ENCODE data around the gene CLIC6.

GRCh38 chr21:34639250-34639649 lies 29.5 kb upstream of the CLIC6 start:
- TF ChIP-seq MAZ (IDR thresholded peaks at IDR 0.05; ENCODE audit: borderline replicate concordance, low read depth, low read length) (no peak), SMC3 (IDR thresholded peaks at IDR 0.05; ENCODE audit: low read depth, low read length) (no peak), CEBPB (IDR thresholded peaks at IDR 0.05; ENCODE audit: low read depth, low read length) (no peak), FOS (IDR thresholded peaks at IDR 0.05; ENCODE audit: low read depth, low read length) (no peak), POLR2A (IDR thresholded peaks at IDR 0.05; ENCODE audit: low read depth, low read length) (no peak), CHD1 (IDR thresholded peaks at IDR 0.05; ENCODE audit: low read depth, low read length) (no peak), ELK1 (IDR thresholded peaks at IDR 0.05; ENCODE audit: borderline replicate concordance, low read depth, low read length) (no peak), RCOR1 (IDR thresholded peaks at IDR 0.05; ENCODE audit: insufficient replicate concordance, low read length) (no peak), MXI1 (IDR thresholded peaks at IDR 0.05; ENCODE audit: borderline replicate concordance, low read depth, low read length) (no peak), RAD21 (IDR thresholded peaks at IDR 0.05; ENCODE audit: low read length) (no peak), USF2 (IDR thresholded peaks at IDR 0.05; ENCODE audit: low read depth, low read length) (no peak), MAFK (IDR thresholded peaks at IDR 0.05; ENCODE audit: low read depth, low read length) (no peak)
- TF ChIP-seq, protein P1, sequence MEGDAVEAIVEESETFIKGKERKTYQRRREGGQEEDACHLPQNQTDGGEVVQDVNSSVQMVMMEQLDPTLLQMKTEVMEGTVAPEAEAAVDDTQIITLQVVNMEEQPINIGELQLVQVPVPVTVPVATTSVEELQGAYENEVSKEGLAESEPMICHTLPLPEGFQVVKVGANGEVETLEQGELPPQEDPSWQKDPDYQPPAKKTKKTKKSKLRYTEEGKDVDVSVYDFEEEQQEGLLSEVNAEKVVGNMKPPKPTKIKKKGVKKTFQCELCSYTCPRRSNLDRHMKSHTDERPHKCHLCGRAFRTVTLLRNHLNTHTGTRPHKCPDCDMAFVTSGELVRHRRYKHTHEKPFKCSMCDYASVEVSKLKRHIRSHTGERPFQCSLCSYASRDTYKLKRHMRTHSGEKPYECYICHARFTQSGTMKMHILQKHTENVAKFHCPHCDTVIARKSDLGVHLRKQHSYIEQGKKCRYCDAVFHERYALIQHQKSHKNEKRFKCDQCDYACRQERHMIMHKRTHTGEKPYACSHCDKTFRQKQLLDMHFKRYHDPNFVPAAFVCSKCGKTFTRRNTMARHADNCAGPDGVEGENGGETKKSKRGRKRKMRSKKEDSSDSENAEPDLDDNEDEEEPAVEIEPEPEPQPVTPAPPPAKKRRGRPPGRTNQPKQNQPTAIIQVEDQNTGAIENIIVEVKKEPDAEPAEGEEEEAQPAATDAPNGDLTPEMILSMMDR (conservative IDR thresholded peaks at IDR 0.05; ENCODE audit: low read depth, low read length) = no peak

All from IMR-90 (cell line).